Small intestine (tissue), 7 donors: ENCODE data around the gene GPR108. TPM values are rescaled to one million over a fixed set of nuclear protein-coding genes. Genes with fewer than 3 reads are reported as not detected.

Source experiments
- DNase-seq, 2 donors: peaks; one replicate each; pipeline versions ENCODE4 v3.0.0 to v3.0.0-alpha.2; 2013
- FAIRE-seq: peaks from 2 replicates; lab custom pipeline; 2012; peaks lifted over from hg19 to GRCh38; lab: Jason Lieb, UNC
- H3K27ac ChIP-seq, 3 donors: one replicate each; pipeline ENCODE4 v1.5.1; 2013; ENCODE audit warnings: low read length in 2 of 3, mild to moderate bottlenecking in 2 of 3, control low read depth in 1 of 3, inconsistent platforms in 1 of 3, low read depth in 1 of 3, moderate library complexity in 1 of 3
- H3K27me3 ChIP-seq, 3 donors: one replicate each; pipeline ENCODE4 v1.6.1; 2013; ENCODE audit warnings: low read length in 3 of 3, inconsistent platforms in 1 of 3; ENCODE audit not compliant: control insufficient read depth in 3 of 3, insufficient read depth in 3 of 3
- H3K36me3 ChIP-seq, 3 donors: one replicate each; pipeline ENCODE4 v1.6.1; 2013; ENCODE audit warnings: low read length in 3 of 3, inconsistent platforms in 1 of 3, low read depth in 1 of 3, mild to moderate bottlenecking in 1 of 3, moderate library complexity in 1 of 3; ENCODE audit not compliant: control insufficient read depth in 3 of 3, insufficient read depth in 2 of 3
- H3K4me1 ChIP-seq, 3 donors: one replicate each; pipeline ENCODE4 v1.6.1; 2013; ENCODE audit warnings: low read length in 2 of 3, inconsistent platforms in 1 of 3, low read depth in 1 of 3, mild to moderate bottlenecking in 1 of 3, moderate library complexity in 1 of 3; ENCODE audit not compliant: control insufficient read depth in 3 of 3, insufficient read depth in 2 of 3
- H3K4me3 ChIP-seq, 3 donors: one replicate each; pipeline ENCODE4 v1.5.1; 2013; ENCODE audit warnings: low read length in 3 of 3, control low read depth in 1 of 3, inconsistent platforms in 1 of 3, low read depth in 1 of 3, mild to moderate bottlenecking in 1 of 3, moderate library complexity in 1 of 3
- H3K9me3 ChIP-seq, 2 donors: one replicate each; pipeline ENCODE4 v1.6.1; 2013; ENCODE audit warnings: low read depth in 1 of 2, low read length in 1 of 2; ENCODE audit not compliant: control insufficient read depth in 2 of 2, insufficient read depth in 1 of 2
- WGBS, 3 donors: extraction: QIAGEN DNeasy Blood & Tissue Kit; methylation state at CpG; one replicate each; pipeline ENCODE4 v1.1.7; 2013; 5-methylcytosine and 5-hydroxymethylcytosine counted together
- polyA plus RNA-seq, 4 donors: library from polyadenylated mRNA; stranded (reverse) in 3 of 4; unstranded in 1 of 4; fragments of 200-250 nt in 3 of 4; fragments of 120-200 nt in 1 of 4; gene quantifications; one replicate each; pipeline versions ENCODE4 v1.2.1 to v1.2.3, GENCODE V29; 2013
- donor health status: healthy with polysubstance abuse.
- donor health status: control.
- donor health status: control.
- donor health status: Bipolar disorder and iron deficiency.
- donor health status: healthy.

Gene GPR108
- polyA plus RNA-seq, 4 donors, result 68.9 to 128 (median 89.2) TPM

DNA sequence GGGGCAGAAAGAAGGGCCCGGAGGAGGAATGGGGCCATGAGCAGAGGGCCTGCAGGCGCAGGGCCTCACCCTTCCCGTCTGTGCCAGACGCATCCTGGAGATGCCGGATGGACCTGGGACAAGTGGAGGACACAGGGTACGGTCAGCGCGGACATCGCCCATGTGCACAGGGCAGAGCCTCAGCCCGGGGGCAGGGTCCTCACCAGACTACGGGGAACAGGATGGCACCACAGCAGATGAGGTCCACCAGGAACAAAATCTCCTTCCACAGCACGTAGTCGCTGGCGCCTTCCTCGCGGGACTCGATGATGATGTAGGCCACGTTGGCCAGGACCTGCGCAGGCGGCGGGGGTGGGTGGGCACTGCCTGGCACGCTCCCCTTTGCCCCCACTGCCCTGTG is 5.6 kb downstream of the GPR108 start:
- no peak overlapping the region for H3K4me3 ChIP-seq
- WGBS, 3 donors, result 89 to 95% (median 91%) methylated on average over 22 of the region's 22 CpGs
- H3K36me3 ChIP-seq, result peaks cover 0 to 46% (median 0%) of the 10 kb centered on the region in 3 donors
- H3K27me3 ChIP-seq, result no peaks in the 10 kb centered on the region
- H3K27ac ChIP-seq, result no peak overlapping the region
- no peak for DNase-seq
- FAIRE-seq, result no peak
- H3K9me3 ChIP-seq, result peaks cover 0 to 4% of the 10 kb centered on the region in 2 donors
- H3K4me1 ChIP-seq, result peaks cover 0 to 9% (median 0%) of the 10 kb centered on the region in 3 donors

GRCh38 chr19:6730941-6731670 is 6.3 kb downstream of the GPR108 start:
- DNase-seq (no peak), FAIRE-seq (no peak)
- Histone ChIP-seq H3K27ac (peak overlapping the region in 2 of 3 donors; percentile 0 to 33), H3K4me3 (no peak overlapping the region), H3K27me3 (no peaks in the 10 kb centered on the region), H3K9me3 (peaks cover 0 to 4% of the 10 kb centered on the region in 2 donors), H3K4me1 (peaks cover 0 to 11% (median 0%) of the 10 kb centered on the region in 3 donors), H3K36me3 (peaks cover 0 to 46% (median 0%) of the 10 kb centered on the region in 3 donors)
- 75 to 87% (median 83%) methylated on average over 22 to 30 of the region's 30 CpGs for WGBS, 3 donors

GRCh38 chr19:6730153-6730804 is 7.1 kb downstream of the GPR108 start:
- Histone ChIP-seq H3K36me3 (peaks cover 0 to 42% (median 0%) of the 10 kb centered on the region in 3 donors), H3K9me3 (peaks cover 0 to 4% of the 10 kb centered on the region in 2 donors), H3K4me3 (peak overlapping the region in 2 of 3 donors; percentile 43 to 55), H3K27me3 (no peaks in the 10 kb centered on the region), H3K27ac (peak overlapping the region; percentile 18 to 82 (median 66)), H3K4me1 (peaks cover under 1 to 14% (median 3%) of the 10 kb centered on the region in 3 donors)
- peak; percentile 88 to 92 for DNase-seq
- no peak for FAIRE-seq
- WGBS, 3 donors, result 14 to 50% (median 46%) methylated on average over 23 to 27 of the region's 27 CpGs

GRCh38 chr19:6729573-6730152 is 7.7 kb downstream of the GPR108 start:
- Histone ChIP-seq H3K4me1 (peaks cover 2 to 16% (median 3%) of the 10 kb centered on the region in 3 donors), H3K27me3 (no peaks in the 10 kb centered on the region), H3K27ac (peak overlapping the region; percentile 18 to 82 (median 66)), H3K9me3 (peaks cover 0 to 4% of the 10 kb centered on the region in 2 donors), H3K36me3 (peaks cover 0 to 37% (median 0%) of the 10 kb centered on the region in 3 donors), H3K4me3 (peak overlapping the region in 2 of 3 donors; percentile 43 to 55)
- FAIRE-seq (no peak), DNase-seq (no peak)
- WGBS, 3 donors, result 77 to 86% (median 83%) methylated on average over 23 of the region's 23 CpGs

GRCh38 chr19:6728346-6728745 is 9.0 kb downstream of the GPR108 start:
- Histone ChIP-seq H3K9me3 (peaks cover 0 to 4% of the 10 kb centered on the region in 2 donors), H3K27me3 (no peaks in the 10 kb centered on the region), H3K4me1 (peaks cover 2 to 17% (median 3%) of the 10 kb centered on the region in 3 donors), H3K36me3 (peaks cover 0 to 28% (median 0%) of the 10 kb centered on the region in 3 donors), H3K4me3 (no peak overlapping the region), H3K27ac (peak overlapping the region in 1 of 3 donors; percentile 12)
- 32 to 58% (median 58%) methylated on average over 8 of the region's 8 CpGs for WGBS, 3 donors
- FAIRE-seq, result no peak
- no peak for DNase-seq

GRCh38 chr19:6725513-6726231 is 11.7 kb downstream of the GPR108 start:
- no peak for FAIRE-seq
- Histone ChIP-seq H3K9me3 (peaks cover 0 to 4% of the 10 kb centered on the region in 2 donors), H3K36me3 (peaks cover 0 to 3% (median 0%) of the 10 kb centered on the region in 3 donors), H3K4me3 (no peak overlapping the region), H3K27ac (peak overlapping the region; percentile 4 to 42 (median 21)), H3K4me1 (peaks cover 2 to 35% (median 3%) of the 10 kb centered on the region in 3 donors), H3K27me3 (peaks cover 0 to 3% (median 0%) of the 10 kb centered on the region in 3 donors)
- peak in 1 of 2 donors; percentile 41 for DNase-seq
- 78 to 85% (median 80%) methylated on average over 16 of the region's 16 CpGs for WGBS, 3 donors

DNA sequence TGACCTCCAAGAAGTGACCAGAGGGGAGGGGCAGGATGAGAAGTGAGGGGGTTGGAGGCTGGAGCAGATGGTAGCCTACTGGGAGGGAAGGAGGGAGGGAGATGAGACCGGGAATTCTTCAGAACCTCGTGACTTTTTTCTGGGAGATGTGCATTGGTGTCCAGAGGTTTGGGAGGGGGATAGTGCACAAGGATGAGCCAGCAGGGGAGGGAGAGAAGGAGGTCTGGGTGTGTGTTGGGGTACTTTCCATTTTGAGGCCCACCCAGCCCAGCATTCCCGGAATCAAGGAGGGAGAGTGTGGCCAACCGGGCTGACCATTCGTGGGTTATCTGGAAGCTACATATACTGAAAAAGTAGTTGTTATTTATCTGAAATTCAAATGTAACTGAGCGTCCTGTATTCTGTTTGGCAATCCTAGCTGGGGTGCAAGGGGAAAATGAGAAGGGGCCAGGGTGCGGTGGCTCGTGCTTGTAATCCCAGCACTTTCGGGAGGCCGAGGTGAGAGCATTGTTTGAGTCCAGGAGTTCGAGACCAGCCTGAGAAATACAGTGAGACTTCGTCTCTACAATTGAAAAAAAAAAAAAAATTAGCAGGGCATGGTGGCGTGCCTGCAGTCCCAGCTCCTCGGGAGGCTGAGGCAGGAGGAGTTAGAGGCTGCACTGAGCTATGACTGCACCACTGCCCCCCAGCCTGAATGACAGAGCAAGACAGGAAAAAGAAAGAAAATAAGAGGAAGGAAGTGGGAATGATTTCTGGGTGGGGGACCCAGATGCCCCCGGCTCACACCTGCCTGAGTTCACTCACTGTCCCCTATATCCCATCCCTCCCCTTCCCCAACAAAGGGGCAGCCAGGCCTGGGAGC is 12.5 kb downstream of the GPR108 start:
- no peak overlapping the region for H3K4me3 ChIP-seq
- H3K9me3 ChIP-seq, result peaks cover 0 to 4% of the 10 kb centered on the region in 2 donors
- DNase-seq (no peak), FAIRE-seq (no peak)
- peaks cover 0 to 3% (median 0%) of the 10 kb centered on the region in 3 donors for H3K27me3 ChIP-seq
- H3K27ac ChIP-seq, result peak overlapping the region in 2 of 3 donors; percentile 21 to 42
- H3K36me3 ChIP-seq, result peaks cover 0 to under 1% (median 0%) of the 10 kb centered on the region in 3 donors
- H3K4me1 ChIP-seq, result peaks cover 2 to 33% (median 3%) of the 10 kb centered on the region in 3 donors
- WGBS, 3 donors, result 75 to 83% (median 79%) methylated on average over 15 of the region's 15 CpGs
